Esophagus muscularis mucosa (tissue), 3 donors: Measurements from ENCODE around the gene B3GAT2.

Experiments used
- CTCF ChIP-seq, 3 experiments: fragments of 200-600 bp in 2 of 3; fragments of 450-650 bp in 1 of 3; sonication (generic) in 2 of 3; IDR thresholded peaks; one replicate each; pipeline ENCODE4 v1.5.1; 2017 to 2019; ENCODE audit warnings: antibody characterized with exemption in 3 of 3, mild to moderate bottlenecking in 2 of 3, moderate library complexity in 1 of 3
- POLR2A ChIP-seq: fragments of 450-650 bp; IDR thresholded peaks from one replicate; pipeline ENCODE4 v1.6.1; 2017; ENCODE audit warnings: antibody characterized with exemption, moderate library complexity, mild to moderate bottlenecking, low read depth

DNA sequence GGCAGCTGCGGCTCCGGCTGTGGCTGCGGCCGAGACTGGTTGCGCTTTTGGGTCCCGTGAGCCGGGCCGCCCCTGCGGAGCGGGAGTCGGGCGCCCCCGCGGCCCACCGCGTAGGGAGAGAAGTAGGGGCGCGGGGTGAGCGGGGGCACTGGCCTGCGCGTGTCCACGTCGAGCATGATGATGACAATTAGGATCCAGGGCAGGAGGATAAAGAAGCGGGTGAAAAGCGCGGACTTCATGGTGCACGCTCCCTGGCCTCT, 739 bp downstream of the B3GAT2 start:
- TF ChIP-seq CTCF (IDR thresholded peaks at IDR 0.05) (peak in 2 of 3 experiments; percentile 1 to 7), POLR2A (no peak)
